ENCODE data around the gene ADARB1. TPM values are rescaled to one million over a fixed set of nuclear protein-coding genes. Genes with fewer than 3 reads are reported as not detected.

ADARB1 gene
- total and polyA plus RNA-seq, 2 of the 8 experiments (the other 6 are each of a cell fraction or from before 2014, with no cell fraction given) = 4.7 to 14.9 TPM

GRCh38 chr21:45253633-45254459 is 179.5 kb downstream of the ADARB1 start (continued):
- TF ChIP-seq CHD7 (IDR thresholded peaks at IDR 0.05; ENCODE audit: insufficient replicate concordance, low read length) (no peak), EP300 (IDR thresholded peaks at IDR 0.05; ENCODE audit: borderline replicate concordance in 1 of 2, low read depth in 2 of 2, low read length in 2 of 2) (no peak), CTBP2 (IDR thresholded peaks at IDR 0.05; ENCODE audit: borderline replicate concordance, insufficient read depth, insufficient read length, low read length) (no peak), MAFK (IDR thresholded peaks at IDR 0.05; ENCODE audit: low read depth, low read length) (no peak), CBX5 (IDR thresholded peaks at IDR 0.05; ENCODE audit: low read depth, low read length) (no peak)

All from H1 (cell line).